Measurements from ENCODE around the gene PRRG4.

DNA sequence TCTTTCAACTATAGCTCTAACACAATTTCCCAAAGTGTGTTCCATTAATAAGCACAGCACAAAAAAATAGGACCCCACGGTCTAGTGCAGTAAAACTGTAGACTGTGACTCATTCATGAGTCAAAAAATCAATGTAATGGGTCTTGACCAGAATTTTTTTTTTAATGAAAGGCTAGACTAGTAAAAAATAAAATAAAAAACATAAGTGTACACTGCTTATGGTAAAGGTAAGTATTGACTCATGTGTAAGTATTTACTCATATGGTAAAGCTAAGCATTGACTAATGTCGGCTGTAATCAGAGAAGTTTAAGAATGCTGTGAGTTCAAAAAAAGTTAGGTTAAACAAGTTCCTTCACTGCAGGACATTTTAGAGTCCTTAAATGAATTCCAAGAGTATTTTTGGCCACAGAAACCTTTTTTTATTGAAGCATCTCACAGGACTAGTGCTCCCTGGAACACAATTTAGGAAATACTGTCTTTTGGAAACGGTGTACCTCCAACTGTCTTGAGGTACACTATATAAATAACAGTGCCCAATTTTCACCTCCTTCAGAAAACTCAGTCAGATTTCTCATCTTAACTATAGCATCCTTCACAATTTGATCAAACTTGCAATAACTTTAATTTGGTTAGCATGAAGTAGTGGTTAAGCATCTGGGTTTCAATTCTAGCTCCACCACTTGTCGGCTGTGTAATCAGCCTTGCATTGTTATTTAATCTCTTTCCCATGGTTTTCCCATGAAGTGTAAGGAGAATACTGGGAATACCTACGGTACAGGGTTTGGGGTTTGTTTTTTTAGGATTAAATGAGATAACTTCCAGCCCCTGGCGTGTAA is 37.4 kb upstream of the PRRG4 start:
- TF ChIP-seq POLR2AphosphoS5 (IDR thresholded peaks at IDR 0.05; ENCODE audit: low read depth) (no peak), CTCF (IDR thresholded peaks at IDR 0.05; ENCODE audit: insufficient read depth, low read length) (no peak), GABPA (IDR thresholded peaks at IDR 0.05; ENCODE audit: low read depth) (no peak), SPI1 (IDR thresholded peaks at IDR 0.05; ENCODE audit: borderline replicate concordance, low read depth) (no peak)
- TF ChIP-seq, protein P1, sequence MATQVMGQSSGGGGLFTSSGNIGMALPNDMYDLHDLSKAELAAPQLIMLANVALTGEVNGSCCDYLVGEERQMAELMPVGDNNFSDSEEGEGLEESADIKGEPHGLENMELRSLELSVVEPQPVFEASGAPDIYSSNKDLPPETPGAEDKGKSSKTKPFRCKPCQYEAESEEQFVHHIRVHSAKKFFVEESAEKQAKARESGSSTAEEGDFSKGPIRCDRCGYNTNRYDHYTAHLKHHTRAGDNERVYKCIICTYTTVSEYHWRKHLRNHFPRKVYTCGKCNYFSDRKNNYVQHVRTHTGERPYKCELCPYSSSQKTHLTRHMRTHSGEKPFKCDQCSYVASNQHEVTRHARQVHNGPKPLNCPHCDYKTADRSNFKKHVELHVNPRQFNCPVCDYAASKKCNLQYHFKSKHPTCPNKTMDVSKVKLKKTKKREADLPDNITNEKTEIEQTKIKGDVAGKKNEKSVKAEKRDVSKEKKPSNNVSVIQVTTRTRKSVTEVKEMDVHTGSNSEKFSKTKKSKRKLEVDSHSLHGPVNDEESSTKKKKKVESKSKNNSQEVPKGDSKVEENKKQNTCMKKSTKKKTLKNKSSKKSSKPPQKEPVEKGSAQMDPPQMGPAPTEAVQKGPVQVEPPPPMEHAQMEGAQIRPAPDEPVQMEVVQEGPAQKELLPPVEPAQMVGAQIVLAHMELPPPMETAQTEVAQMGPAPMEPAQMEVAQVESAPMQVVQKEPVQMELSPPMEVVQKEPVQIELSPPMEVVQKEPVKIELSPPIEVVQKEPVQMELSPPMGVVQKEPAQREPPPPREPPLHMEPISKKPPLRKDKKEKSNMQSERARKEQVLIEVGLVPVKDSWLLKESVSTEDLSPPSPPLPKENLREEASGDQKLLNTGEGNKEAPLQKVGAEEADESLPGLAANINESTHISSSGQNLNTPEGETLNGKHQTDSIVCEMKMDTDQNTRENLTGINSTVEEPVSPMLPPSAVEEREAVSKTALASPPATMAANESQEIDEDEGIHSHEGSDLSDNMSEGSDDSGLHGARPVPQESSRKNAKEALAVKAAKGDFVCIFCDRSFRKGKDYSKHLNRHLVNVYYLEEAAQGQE (IDR thresholded peaks at IDR 0.05; ENCODE audit: insufficient replicate concordance, low read depth) = no peak

Data from HL-60 (cell line).